DMS53 (cell line): ENCODE measurements around the gene PHYHIPL.

ENCODE experiments used
- DNase-seq: peaks from one replicate; lab custom pipeline; 2025; lab: John Stamatoyannopoulos, UW

PHYHIPL gene

DNA sequence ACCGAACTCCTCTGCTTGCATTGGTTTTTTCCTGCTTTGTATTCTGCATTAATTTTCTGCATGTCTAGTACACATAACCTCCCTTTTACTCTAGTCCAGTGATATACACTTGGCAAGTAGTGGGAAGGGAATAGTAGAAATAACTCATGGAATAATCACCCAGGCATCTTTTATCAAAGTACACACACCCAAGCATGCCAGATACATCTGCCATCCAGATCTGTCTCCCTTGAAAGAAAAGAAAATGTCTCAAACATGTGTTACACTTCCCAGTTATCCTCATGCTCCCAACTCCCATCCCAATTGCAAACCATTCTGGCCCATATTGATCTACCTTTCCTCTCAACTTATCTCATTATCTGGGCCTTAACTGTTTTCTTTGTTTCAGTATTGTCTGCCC, 79.0 kb downstream of the PHYHIPL start:
- DNase-seq, result no peak

DNA sequence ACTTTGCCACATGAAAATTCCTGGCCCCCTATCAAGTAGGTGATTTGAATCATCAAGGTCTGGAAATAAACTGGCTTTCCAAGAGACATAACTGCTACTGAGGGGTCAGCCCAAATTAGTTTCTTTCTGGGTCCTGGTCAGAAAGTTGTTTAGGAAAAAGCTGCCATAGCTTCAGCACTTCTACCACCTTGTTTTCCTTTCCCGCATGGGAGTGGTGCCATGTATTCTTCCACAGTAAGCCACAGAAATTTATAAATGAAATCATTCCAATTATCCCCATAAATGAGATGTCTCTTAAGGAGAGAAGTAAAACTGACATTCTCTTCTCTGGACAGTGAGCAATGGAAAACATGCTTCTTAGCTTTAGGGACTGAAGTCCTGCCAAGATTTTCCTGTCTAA, 80.8 kb downstream of the PHYHIPL start:
- DNase-seq, result no peak

DNA sequence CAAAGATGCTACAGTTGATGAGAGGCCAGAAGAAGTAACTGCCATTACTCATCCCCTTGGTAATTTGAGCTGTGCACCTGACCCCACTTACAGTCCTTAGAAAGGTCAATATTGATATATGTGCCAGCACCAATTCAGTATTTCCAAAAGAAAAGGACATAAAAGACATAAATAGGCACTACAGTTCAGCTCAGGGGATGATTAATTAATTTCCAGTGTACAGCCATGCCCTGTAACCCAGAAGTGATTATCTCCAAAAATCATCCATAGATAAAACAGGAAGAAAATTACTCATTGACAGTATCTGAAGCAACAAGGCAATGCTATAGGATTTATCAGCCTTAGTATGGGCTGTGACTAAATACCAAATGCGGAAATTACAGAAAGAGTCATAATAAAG, 82.4 kb downstream of the PHYHIPL start:
- DNase-seq, result peak; percentile 90

DNA sequence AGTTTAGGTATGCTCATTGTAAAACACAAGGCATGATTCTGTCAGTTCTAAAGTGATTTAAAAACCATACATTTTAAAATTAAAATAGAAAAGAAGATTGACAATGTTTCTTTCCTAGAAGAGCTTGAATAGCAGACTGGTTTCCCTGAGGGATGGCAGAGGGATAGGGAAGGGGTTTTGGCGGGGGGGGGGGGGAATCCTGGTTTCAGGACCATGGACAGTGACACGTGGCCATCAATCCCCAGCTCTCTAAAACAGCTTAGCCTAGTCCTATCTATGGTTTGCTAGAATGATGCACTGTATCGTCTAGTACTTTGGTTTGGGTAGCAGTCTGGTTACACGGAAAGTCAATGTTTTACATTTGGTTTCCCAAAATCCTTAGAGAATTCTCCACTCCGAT, 88.7 kb downstream of the PHYHIPL start:
- DNase-seq, result no peak

DNA sequence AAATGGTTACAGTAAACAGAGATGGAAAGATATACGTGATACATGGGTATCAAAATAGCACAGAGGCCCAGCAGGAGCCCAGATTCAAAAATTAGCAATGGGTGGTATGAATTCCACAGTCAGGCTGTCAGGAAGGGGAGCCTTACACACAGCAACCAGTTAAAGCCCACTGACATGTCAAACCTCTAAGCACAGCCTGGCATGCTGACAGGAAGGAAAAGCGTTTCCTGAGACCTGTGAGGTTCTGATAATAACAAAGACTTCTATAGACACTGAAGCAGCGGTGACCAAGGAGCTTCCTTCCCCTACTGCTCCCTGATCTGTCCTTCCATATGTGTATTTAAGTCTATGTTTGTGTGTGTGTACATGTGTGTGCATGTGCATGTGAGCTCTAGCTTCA, 89.9 kb downstream of the PHYHIPL start:
- no peak for DNase-seq

DNA sequence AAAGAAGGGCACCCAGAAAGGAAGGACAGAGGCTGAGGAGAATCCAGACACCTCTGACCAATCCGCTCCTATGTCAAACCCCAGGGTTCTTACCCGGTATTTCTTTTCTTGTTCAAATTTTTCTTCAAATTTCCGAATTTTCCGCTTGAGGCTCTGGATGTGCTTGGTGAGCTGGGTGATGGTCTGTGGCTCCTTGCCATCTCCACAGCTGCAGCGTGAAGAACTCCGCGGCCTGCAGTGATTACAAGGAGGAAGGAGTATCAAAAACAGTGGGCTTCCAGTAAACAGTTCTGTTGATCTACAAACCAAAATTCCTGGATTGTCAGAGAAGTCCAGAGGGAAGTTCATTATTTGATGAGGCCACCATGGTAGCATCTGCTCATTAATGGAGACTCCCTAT, 92.0 kb downstream of the PHYHIPL start:
- DNase-seq, result no peak

DNA sequence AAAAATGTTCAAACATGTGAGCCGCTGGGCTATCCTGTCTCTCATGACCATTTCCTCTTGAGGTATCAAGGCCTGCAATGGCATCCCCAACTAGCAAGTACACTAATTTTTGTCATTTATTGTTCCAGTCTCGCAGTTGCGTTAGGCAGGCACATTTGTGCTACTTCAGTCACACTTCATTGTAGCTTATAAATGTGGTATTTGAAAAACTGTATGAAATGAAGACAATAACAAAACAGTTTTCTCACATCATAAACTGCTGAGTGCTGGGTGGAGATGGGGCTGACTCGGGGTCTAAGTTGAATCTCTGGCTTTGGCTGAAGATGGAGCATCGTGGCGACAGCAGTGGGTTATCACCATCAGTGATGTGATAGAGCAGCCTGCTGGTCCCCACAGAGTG, 93.2 kb downstream of the PHYHIPL start:
- no peak for DNase-seq

DNA sequence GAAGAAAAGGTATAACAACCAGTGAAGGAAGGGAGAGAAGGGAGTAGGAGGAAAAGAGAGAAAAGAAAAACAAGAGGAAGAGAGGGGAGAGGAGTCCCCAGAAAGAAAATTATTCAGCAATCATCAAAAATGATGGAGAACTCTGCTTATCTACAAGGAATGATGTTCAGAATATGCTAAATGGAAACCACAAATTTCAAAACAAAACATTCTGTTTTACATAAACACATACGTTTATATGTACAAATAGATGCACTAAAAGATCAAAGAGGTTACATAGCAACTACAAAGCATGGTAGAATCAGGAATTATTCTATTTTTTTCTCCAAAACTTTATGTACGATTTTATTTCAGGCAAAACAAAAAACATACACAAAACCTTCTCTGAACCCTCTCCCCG, 94.0 kb downstream of the PHYHIPL start:
- no peak for DNase-seq

DNA sequence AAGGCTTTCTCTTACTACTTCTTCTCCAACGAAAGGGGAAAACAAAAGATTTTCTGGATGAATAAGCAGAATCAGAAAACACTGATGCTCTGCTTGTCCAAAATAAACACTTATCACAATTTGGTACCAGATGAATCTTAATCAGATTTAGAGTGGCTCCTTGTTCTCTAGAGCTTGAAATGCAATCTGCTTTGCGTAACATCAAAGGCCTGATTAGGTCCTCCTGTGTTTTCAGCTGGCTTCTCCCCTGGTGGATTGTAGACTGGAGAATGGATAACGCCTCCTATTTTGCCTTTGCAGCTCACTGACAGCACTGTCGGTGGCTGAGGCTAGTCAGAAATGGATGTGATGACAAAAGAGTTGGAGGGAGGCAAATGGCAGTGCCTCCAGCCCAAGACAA, 94.7 kb downstream of the PHYHIPL start:
- DNase-seq, result peak; percentile 31

DNA sequence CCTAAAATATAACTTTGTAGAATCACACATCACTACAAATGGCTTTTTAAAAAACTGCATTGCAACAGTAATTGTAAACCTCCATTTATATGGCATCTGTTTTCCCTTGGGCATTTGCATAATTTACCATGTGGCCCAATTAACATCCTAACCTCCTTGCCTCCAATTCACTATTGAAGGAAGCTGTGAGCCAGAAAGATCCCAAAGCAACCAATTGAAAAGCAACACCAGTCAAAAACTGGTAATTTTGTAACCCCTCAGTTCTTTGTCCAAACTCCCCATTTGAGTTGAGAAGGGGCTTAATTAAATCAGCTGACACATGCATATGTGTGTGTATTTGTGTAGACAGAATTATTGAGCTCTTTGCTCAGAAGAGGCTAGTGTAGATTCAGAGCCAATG, 95.6 kb downstream of the PHYHIPL start:
- no peak for DNase-seq

DNA sequence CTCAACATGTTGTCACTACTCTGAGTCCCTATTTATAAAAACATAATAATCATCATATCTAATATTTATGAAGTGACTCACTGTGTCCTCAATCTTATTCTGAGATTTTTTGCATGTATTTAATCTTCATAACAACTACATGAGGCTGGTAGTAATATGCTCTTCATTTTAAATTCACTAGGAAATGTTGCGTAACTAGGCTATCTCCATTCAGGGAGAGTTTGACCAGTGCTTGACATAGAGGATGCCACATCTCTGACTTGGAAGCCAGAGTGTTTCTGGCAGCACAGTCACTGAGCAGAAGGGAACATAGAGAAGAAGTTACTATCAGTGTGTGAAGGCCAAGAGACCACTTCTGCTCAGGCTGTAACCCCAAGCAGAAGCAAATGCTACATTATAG, 97.0 kb downstream of the PHYHIPL start:
- DNase-seq, result no peak

DNA sequence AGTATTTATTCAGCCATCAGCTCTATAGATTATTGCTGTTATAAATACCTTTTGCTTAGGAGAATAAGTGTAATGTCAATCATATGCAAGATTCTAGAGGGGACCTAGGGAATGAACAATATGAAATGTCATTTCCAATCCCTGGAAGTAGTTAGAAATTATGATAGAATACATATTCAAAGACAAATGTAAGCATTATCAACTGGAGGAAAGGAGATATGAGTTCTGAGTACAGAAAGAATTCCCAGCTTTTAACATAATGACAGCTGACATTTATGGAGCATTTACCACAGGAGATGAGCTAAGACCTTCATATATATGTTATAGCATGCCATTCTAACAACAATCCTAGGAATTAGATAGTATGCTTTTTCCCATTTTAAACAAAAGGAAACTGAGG, 99.7 kb downstream of the PHYHIPL start:
- DNase-seq, result no peak

DNA sequence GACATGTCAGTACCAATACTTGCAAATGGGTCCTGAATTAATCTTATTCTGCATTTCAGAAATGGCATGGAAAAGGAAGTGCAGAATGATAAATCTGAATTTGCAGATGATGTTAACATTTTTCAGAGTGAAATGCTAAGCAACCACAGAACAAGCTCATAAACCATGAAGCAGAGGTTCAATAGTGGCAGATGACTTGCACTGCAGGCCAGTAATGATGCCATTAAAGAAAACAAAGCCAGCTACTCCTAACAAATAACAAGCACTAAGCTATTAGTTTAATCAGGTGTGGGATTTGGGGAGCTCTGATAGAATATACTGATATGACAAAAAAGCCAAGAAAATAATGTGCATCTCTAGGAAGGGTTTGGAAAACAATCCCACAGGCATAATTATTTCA, 100.5 kb downstream of the PHYHIPL start:
- no peak for DNase-seq

DNA sequence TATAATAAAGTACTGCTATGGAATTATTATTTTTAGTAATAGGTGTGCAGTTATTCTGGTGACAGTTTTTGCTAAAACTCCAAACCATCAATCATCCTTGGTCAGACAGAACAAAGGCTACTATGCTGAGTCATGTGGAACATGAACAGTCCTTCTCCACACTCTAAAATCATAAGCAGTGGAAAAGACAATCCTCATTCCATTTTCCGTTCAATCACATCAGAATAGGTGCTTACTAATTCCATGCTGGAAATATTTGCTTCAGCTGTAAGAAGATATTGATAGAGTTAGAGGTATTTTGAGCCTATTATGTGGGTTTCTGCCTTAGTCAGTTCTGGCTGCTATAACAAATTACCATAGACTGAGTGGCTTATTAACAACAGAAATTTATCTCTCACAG, 103.0 kb downstream of the PHYHIPL start:
- peak; percentile 15 for DNase-seq

DNA sequence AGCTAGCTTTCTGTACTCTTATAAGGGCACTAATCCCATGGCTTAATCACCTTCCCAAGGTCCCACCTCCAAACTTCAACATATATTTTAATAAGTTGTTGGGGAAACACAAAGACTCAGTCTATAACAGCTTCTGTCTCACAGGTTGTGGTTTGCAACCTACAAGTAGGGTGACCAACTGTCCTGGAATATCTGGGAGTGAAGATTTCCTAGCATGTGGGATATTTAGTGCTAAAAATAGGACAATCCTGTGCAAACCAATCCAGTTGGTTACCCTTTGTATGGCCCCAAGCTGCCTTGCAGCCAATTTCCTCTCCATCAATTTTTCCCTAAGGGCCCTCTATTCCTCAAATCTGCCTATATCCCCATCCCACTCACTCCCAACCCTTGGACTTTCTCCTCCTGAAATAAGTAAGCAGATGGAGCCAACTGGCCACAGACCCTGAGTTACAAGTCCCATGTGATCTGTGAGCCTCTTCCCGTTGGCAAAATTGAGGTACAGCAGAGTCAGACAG, 103.6 kb downstream of the PHYHIPL start:
- DNase-seq, result no peak

DNA sequence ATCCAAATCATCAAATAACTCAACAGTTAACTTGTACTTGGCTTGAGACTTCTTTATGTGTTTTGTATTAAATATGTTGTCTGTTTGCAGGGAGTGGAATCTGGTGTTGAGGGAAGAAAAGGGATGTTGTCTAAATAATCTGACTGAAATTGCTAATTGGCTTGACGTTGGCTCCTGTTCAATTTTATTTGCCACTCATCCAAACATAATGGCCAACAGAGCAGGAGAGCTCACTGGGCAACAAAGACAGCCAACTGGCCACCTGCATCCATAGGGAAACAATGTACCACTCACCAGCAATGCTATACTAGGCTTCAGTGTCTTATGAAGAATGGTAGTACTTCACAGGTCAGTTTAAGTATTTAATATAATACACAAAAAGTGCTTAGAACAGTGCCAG, 105.4 kb downstream of the PHYHIPL start:
- no peak for DNase-seq

DNA sequence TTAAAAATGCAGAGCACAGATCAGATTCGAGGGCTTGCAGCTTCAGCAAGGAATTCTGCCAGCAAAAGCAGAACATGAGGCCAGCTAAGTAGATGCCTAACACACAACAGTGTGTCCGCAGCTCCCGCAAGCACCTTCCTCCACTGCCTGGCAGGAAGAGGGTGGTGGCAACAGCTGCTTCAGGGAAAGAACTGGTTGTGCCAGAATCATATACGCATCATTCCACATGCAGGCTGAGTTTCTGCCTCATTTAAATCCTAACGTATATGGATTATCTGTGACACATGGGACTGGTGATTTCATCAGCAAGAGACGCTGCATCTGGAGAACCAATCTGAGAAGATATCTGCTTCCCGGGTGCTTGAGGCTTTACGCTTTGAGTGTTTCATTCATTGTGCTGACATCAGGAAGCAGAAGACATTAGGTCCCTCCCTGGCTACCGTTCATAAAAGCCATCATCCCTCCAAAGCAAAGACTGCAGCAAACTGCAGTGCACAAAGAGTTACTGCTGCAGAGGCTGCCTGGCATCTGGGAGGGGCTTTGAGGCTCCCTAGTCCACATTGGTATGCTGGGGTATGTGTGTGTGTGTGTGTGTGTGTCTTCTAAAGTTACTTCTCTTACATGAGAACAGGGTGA, 107.1 kb downstream of the PHYHIPL start:
- DNase-seq, result peak; percentile 54

DNA sequence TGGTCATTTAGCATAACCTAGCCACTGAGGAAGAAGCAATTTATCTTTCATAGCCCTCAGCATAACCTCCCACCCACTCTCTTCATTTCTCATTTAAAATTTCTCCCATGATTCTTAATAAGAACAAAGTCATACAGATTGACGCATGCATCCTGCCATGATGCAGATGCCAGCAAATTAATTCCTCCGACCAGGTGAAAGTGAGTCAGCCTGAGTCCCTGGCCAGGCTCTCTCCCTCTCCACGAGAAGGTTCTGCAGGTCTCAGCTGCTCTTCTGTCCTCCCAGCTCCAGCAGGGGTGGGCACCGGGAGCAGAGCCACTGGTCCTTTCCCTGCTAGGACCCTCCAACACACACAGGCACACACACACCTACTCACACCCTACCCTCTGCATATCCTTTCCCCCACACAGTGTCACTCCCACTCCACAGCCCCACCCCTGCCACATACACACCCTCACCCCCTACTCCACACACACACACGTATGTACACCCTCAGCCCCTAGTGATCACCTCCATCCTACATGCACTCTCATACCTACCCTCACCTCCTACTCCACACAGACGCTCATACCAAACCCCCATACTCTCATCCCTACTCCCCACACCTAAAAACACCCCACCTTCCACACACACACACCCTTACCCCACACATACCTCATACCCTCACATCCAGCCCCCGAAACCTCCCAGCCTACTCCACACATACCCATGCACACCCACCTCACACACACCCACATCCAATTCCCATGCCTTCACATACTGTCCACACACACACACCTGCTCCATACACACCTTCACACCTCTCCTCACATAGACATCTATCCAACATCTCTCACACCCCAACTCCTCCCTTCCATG, 107.9 kb downstream of the PHYHIPL start:
- no peak for DNase-seq

DNA sequence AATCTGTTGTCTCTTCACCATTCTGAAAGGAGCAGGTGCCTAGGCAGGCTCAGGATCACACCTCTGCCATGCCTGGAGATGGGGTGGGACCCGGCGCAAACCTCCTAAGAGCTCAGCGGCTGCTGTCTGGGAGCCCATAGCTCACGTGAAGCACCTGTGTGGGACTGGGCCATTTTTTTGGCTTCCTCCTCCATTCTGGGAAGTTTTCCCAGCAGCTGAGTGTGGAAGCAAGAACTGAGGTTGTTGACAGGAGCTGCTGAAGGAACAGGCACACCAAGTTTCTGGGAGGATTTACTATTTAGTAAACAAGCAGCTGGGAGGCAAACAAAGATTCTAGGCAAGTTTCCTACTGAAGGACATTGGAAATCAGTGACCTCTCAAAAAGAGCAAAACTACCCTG, 108.6 kb downstream of the PHYHIPL start:
- DNase-seq, result no peak

DNA sequence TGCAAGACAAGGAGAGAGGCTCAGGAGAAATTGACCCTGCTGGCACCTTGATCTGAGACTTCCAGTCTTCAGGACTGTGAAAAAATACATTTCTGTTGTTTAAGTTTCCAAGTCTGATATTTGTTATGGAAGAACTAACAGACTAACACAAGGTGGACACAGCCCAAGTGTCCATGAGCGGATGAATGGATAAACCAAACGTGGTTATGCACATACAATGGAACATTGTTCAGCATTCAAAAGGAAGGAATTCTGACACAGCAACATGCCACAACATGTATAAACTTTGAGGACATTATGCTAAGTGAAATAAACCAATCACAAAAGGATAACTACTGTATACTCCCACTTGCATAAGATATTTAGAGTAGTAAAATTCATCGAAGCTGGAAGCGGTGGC, 109.4 kb downstream of the PHYHIPL start:
- DNase-seq, result no peak

DNA sequence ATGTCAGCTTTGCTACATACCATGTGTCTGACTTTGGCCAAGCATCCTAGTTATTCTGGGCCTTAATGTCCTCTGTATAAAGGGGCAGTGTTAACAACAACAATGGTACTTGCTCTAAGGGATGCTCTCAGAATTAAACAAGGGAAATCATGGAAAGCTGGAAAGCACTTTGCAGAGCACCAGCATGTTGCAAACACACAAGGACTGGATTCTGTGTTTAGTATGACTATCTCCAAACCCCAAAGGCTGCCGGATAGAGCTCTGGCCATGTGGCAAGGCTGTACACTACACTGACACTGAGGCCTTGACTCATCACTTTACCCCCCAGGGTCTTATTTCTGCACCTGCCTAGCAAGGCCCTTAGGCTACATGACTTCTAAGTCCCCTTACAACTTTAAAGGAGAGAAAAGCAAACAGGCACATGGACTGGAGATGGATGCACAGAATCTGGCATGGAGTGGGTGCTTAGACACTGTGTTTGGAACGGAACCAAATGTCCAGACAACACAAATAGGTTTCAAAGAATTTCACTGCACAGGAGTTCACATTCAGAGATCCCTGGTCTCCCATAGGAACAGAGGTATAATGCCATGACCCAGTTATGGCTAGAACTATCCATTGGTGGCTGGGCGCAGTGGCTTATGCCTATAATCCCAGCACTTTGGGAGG, 111.3 kb downstream of the PHYHIPL start:
- DNase-seq, result no peak

DNA sequence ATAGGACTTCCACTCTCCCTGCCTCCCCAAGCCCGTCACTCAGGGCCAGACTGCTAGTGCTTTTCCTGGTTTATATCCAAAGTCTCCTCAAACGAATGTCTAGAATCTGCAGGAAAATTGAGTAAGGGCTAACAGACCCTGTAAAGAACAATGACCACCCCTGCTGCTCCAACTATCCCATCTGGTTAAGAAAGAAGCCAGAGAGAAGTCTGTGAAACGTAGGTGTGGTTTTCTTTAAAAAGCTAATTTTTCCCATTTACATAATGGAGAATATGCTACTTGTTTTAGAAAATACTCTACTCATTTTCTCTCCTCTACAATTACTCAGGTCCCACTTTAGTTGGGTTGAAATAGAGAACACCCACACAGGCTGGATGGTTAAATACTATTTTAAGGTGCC, 113.4 kb downstream of the PHYHIPL start:
- no peak for DNase-seq

DNA sequence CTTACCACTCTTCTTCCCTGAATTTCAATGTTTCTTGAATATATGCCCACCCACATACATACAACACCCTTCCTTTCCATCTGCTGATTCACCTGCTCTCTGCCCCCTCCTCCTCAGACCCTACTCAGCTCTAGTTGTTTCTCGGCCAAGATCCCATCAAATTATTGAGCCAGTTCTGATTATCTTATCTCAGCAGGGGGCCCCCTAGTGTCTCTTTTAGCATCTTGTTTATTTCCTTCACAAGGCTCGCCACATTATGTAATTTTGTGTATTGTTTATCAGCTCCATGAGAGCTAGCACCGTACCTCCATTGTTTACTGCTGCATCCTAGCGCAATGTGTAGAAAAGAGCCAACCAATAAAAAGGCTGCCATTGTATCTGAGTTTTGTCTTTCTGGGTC, 114.0 kb downstream of the PHYHIPL start:
- peak; percentile 22 for DNase-seq
